NCI-H1436 treated with DMSO at 0.1 percent for 48 hours (cell line): Measurements from ENCODE around the gene BMP3.

ENCODE experiments used
- DNase-seq: peaks from one replicate; lab custom pipeline; 2025; lab: John Stamatoyannopoulos, UW

BMP3 gene

GRCh38 chr4:81106150-81106549 lies 75.6 kb downstream of the BMP3 start:
- no peak for DNase-seq
